COLO668 (cell line): Measurements from ENCODE around the gene RPAP3.
"Not testable (repeated sequence)": the region's sequence is repeated elsewhere in the genome, so short reads cannot be mapped to it uniquely, and the experiment has no call there.

Experiments used
- DNase-seq: peaks from one replicate; lab custom pipeline; 2025; ENCODE audit not compliant: unreplicated experiment; lab: John Stamatoyannopoulos, UW

The RPAP3 gene

GRCh38 chr12:47686645-47687240 lies 19.1 kb downstream of the RPAP3 start:
- DNase-seq, result no peak

GRCh38 chr12:47679785-47680184 lies 26.0 kb downstream of the RPAP3 start:
- DNase-seq, result no peak

GRCh38 chr12:47672068-47672467 lies 33.8 kb downstream of the RPAP3 start:
- DNase-seq, result no peak

GRCh38 chr12:47667935-47668334 lies 37.9 kb downstream of the RPAP3 start:
- DNase-seq, result not testable (repeated sequence)

GRCh38 chr12:47652521-47653234 lies 53.2 kb downstream of the RPAP3 start:
- peak; percentile 2 for DNase-seq

GRCh38 chr12:47651368-47652254 lies 54.2 kb downstream of the RPAP3 start:
- DNase-seq, result peak; percentile 12

GRCh38 chr12:47650469-47650868 lies 55.4 kb downstream of the RPAP3 start:
- no peak for DNase-seq

GRCh38 chr12:47649381-47649780 lies 56.4 kb downstream of the RPAP3 start:
- no peak for DNase-seq

GRCh38 chr12:47648056-47648579 lies 57.7 kb downstream of the RPAP3 start:
- DNase-seq, result no peak

- not testable (repeated sequence) for DNase-seq
These were observed 63.5 kb downstream of the RPAP3 start for GRCh38 chr12:47642310-47642709.

GRCh38 chr12:47636908-47637780 lies 68.7 kb downstream of the RPAP3 start:
- DNase-seq, result peak; percentile 7

- DNase-seq, result not testable (repeated sequence)
These were observed 70.1 kb downstream of the RPAP3 start for GRCh38 chr12:47635770-47636169.

- no peak for DNase-seq
These were observed 71.7 kb downstream of the RPAP3 start for GRCh38 chr12:47634127-47634526.

- DNase-seq, result no peak
These were observed 83.9 kb downstream of the RPAP3 start for GRCh38 chr12:47621960-47622359.

GRCh38 chr12:47617476-47617875 lies 88.4 kb downstream of the RPAP3 start:
- DNase-seq, result no peak

- DNase-seq, result no peak
These were observed 89.4 kb downstream of the RPAP3 start for GRCh38 chr12:47616440-47616839.

GRCh38 chr12:47615711-47616110 lies 90.1 kb downstream of the RPAP3 start:
- no peak for DNase-seq

- DNase-seq, result no peak
These were observed 91.3 kb downstream of the RPAP3 start for GRCh38 chr12:47614521-47614920.

GRCh38 chr12:47612953-47613352 lies 92.9 kb downstream of the RPAP3 start:
- DNase-seq, result no peak

- no peak for DNase-seq
These were observed 93.9 kb downstream of the RPAP3 start for GRCh38 chr12:47611906-47612305.
